HG02588 (cell line): ENCODE measurements around the gene KIAA0040.

Source experiments
- ATAC-seq: cut with Tn5 transposase; IDR thresholded peaks from one replicate; pipeline ENCODE4 v1.9.1; 2021; ENCODE audit warnings: mild to moderate bottlenecking, moderate library complexity; ENCODE audit not compliant: unreplicated experiment

The KIAA0040 gene

GRCh38 chr1:175172503-175172902 lies 20.1 kb downstream of the KIAA0040 start:
- no peak for ATAC-seq

GRCh38 chr1:175171036-175171913 lies 21.3 kb downstream of the KIAA0040 start:
- ATAC-seq = no peak

- ATAC-seq = no peak
Observed at GRCh38 chr1:175169286-175170018, 23.1 kb downstream of the KIAA0040 start.

- ATAC-seq = no peak
Observed at GRCh38 chr1:175168782-175169181, 23.8 kb downstream of the KIAA0040 start.

GRCh38 chr1:175167861-175168260 lies 24.7 kb downstream of the KIAA0040 start:
- ATAC-seq = no peak

GRCh38 chr1:175166746-175167145 lies 25.8 kb downstream of the KIAA0040 start:
- ATAC-seq = no peak

GRCh38 chr1:175164751-175165150 lies 27.8 kb downstream of the KIAA0040 start:
- no peak for ATAC-seq

- no peak for ATAC-seq
Observed at GRCh38 chr1:175163702-175164101, 28.9 kb downstream of the KIAA0040 start.

- ATAC-seq = no peak
Observed at GRCh38 chr1:175162955-175163354, 29.6 kb downstream of the KIAA0040 start.

GRCh38 chr1:175158170-175158591 lies 34.4 kb downstream of the KIAA0040 start:
- no peak for ATAC-seq

GRCh38 chr1:175157200-175157599 lies 35.4 kb downstream of the KIAA0040 start:
- no peak for ATAC-seq

- no peak for ATAC-seq
Observed at GRCh38 chr1:175155936-175156335, 36.6 kb downstream of the KIAA0040 start.

GRCh38 chr1:175155473-175155856 lies 37.1 kb downstream of the KIAA0040 start:
- no peak for ATAC-seq

- ATAC-seq = no peak
Observed at GRCh38 chr1:175154629-175155472, 37.7 kb downstream of the KIAA0040 start.

- peak; percentile 52 for ATAC-seq
Observed at GRCh38 chr1:175152006-175152652, 40.4 kb downstream of the KIAA0040 start.

- no peak for ATAC-seq
Observed at GRCh38 chr1:175150596-175151319, 41.8 kb downstream of the KIAA0040 start.

- no peak for ATAC-seq
Observed at GRCh38 chr1:175148068-175148467, 44.5 kb downstream of the KIAA0040 start.

- no peak for ATAC-seq
Observed at GRCh38 chr1:175147569-175147968, 45.0 kb downstream of the KIAA0040 start.

- ATAC-seq = peak; percentile 38
Observed at GRCh38 chr1:175146529-175147213, 45.9 kb downstream of the KIAA0040 start.
